Hepatocyte (in vitro differentiated cells): Measurements from ENCODE around the gene TCF7L1. TPM values are rescaled to one million over a fixed set of nuclear protein-coding genes. Genes with fewer than 3 reads are reported as not detected.

Experiments
- DNase-seq: peaks from one replicate; pipeline ENCODE4 v3.0.0-alpha.2; 2016; ENCODE audit warnings: low spot score
- H2AFZ ChIP-seq: fragments of 200-600 bp; sonication (generic); 2 replicates; pipeline ENCODE4 v1.6.0; 2016; ENCODE audit warnings: antibody characterized with exemption, mild to moderate bottlenecking
- H3K27ac ChIP-seq: fragments of 200-600 bp; sonication (generic); 2 replicates; pipeline ENCODE4 v1.5.1; 2016; ENCODE audit warnings: mild to moderate bottlenecking
- H3K27me3 ChIP-seq: fragments of 200-600 bp; sonication (generic); 2 replicates; pipeline ENCODE4 v1.6.1; 2016
- H3K36me3 ChIP-seq: fragments of 200-600 bp; sonication (generic); replicated peaks from 2 replicates; pipeline ENCODE4 v1.5.1; 2016; ENCODE audit warnings: low read depth; ENCODE audit not compliant: insufficient read depth
- H3K4me1 ChIP-seq: fragments of 200-600 bp; sonication (generic); 2 replicates; pipeline ENCODE4 v1.5.1; 2016; ENCODE audit warnings: mild to moderate bottlenecking, moderate library complexity; ENCODE audit not compliant: insufficient read depth
- H3K4me2 ChIP-seq: fragments of 200-600 bp; sonication (generic); 2 replicates; pipeline ENCODE4 v1.6.0; 2016
- H3K4me3 ChIP-seq: fragments of 200-600 bp; sonication (generic); 2 replicates; pipeline ENCODE4 v1.5.1; 2016; ENCODE audit warnings: mild to moderate bottlenecking
- H3K79me2 ChIP-seq: fragments of 200-600 bp; sonication (generic); 2 replicates; pipeline ENCODE4 v1.6.0; 2017; ENCODE audit warnings: mild to moderate bottlenecking
- H3K9me2 ChIP-seq: fragments of 200-600 bp; sonication (generic); replicated peaks from 2 replicates; pipeline ENCODE4 v1.6.0; 2017; ENCODE audit warnings: mild to moderate bottlenecking; ENCODE audit not compliant: insufficient read depth
- H3K9me3 ChIP-seq: fragments of 200-600 bp; sonication (generic); 2 replicates; pipeline ENCODE4 v1.5.1; 2016; ENCODE audit warnings: low read depth, mild to moderate bottlenecking
- H4K20me1 ChIP-seq: fragments of 200-600 bp; sonication (generic); 2 replicates; pipeline ENCODE4 v1.6.0; 2016; ENCODE audit warnings: mild to moderate bottlenecking; ENCODE audit not compliant: insufficient read depth, poor library complexity, severe bottlenecking
- EZH2 ChIP-seq: fragments of 200-600 bp; sonication (generic); IDR thresholded peaks from 2 replicates; pipeline ENCODE4 v1.6.1; 2016; ENCODE audit warnings: antibody characterized with exemption, mild to moderate bottlenecking, borderline replicate concordance
- EZH2phosphoT487 ChIP-seq: fragments of 200-600 bp; sonication (generic); IDR thresholded peaks from one replicate; pipeline ENCODE4 v1.6.1; 2018; ENCODE audit warnings: antibody characterized with exemption, mild to moderate bottlenecking, low read depth, moderate library complexity; ENCODE audit not compliant: unreplicated experiment, severe bottlenecking
- WGBS: methylation state at CpG from one replicate; pipeline ENCODE4 v1.1.6; 2016; ENCODE audit warnings: low lambda C conversion rate; ENCODE audit errors: missing lambda C conversion rate; 5-methylcytosine and 5-hydroxymethylcytosine counted together
- polyA plus RNA-seq: library from polyadenylated mRNA; unstranded; fragments of >200 nt; fragmentation: Nextera tagmentation; extraction: Ambion mirVana; gene quantifications from 2 replicates; pipeline ENCODE4 v1.2.1, GENCODE V29; 2016
- total RNA-seq: library from RNA; depleted of rRNA; stranded (reverse); fragments of >200 nt; gene quantifications from 2 replicates; pipeline ENCODE4 v1.2.3, GENCODE V29; 2014
- TF ChIP-seq, protein P1 (sequence below): fragments of 200-600 bp; sonication (generic); IDR thresholded peaks from 2 replicates; pipeline ENCODE4 v1.5.1; 2016; ENCODE audit warnings: antibody characterized with exemption, mild to moderate bottlenecking; ENCODE audit not compliant: poor library complexity

Gene TCF7L1
- total and polyA plus RNA-seq, 2 experiments from 2014 or later: 3.7 to 20.6 TPM

DNA sequence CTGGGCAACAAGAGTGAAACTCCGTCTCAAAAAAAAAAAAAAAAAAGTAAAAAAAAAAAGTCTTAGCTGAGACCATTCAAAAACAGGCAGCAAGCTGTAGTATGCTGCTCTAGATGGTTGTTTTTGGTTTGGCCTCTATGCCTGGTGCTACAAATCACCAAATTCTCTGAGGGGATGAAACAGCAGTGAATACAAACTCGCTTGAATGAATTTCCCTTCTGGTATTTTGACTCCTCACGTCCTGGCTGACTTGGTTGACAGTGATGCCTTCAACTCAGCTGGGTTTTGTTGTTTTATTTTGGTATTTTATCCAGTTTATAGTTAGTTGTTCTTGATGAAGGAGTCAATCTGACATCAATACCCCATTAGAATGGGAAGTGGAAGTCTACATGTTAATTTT is 3.3 kb upstream of the TCF7L1 start:
- 76% methylated on average over 3 of the region's 3 CpGs for WGBS
- Histone ChIP-seq H3K36me3 (no peaks in the 10 kb centered on the region), H3K4me1 (peaks cover 3% of the 10 kb centered on the region), H3K9me2 (no peaks in the 10 kb centered on the region), H3K4me2 (no peak overlapping the region), H3K27ac (no peak overlapping the region), H3K4me3 (no peak overlapping the region), H3K79me2 (peaks cover 13% of the 10 kb centered on the region), H2AFZ (no peak overlapping the region), H3K27me3 (no peaks in the 10 kb centered on the region), H4K20me1 (peaks cover under 1% of the 10 kb centered on the region), H3K9me3 (no peaks in the 10 kb centered on the region)
- no peak for DNase-seq
- TF ChIP-seq, protein P1, sequence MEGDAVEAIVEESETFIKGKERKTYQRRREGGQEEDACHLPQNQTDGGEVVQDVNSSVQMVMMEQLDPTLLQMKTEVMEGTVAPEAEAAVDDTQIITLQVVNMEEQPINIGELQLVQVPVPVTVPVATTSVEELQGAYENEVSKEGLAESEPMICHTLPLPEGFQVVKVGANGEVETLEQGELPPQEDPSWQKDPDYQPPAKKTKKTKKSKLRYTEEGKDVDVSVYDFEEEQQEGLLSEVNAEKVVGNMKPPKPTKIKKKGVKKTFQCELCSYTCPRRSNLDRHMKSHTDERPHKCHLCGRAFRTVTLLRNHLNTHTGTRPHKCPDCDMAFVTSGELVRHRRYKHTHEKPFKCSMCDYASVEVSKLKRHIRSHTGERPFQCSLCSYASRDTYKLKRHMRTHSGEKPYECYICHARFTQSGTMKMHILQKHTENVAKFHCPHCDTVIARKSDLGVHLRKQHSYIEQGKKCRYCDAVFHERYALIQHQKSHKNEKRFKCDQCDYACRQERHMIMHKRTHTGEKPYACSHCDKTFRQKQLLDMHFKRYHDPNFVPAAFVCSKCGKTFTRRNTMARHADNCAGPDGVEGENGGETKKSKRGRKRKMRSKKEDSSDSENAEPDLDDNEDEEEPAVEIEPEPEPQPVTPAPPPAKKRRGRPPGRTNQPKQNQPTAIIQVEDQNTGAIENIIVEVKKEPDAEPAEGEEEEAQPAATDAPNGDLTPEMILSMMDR: no peak
- TF ChIP-seq EZH2: no peak
- no peak for TF ChIP-seq EZH2phosphoT487

DNA sequence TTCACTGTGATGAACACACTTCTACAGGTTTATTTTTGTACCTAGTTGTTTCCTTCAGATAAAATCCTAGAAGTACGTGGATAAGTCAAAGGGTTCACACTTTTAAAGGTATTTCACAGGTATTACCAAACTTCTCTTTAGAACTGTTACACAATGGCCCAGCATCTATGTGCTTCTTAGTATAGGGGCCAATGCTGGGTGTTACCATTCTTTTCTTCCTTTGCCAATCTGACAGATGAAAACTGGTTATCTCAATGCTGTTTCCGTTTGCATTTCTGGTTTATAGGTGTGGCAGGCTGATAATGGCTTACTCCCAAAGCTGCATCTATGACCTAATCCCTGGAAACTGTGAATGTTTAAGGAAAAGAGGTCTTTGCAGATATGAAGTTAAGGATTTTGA is 2.8 kb upstream of the TCF7L1 start:
- Histone ChIP-seq H4K20me1 (peaks cover 6% of the 10 kb centered on the region), H3K79me2 (peaks cover 18% of the 10 kb centered on the region), H3K27ac (no peak overlapping the region), H3K4me3 (no peak overlapping the region), H3K27me3 (no peaks in the 10 kb centered on the region), H3K36me3 (no peaks in the 10 kb centered on the region), H3K4me2 (no peak overlapping the region), H2AFZ (no peak overlapping the region), H3K9me3 (no peaks in the 10 kb centered on the region), H3K9me2 (no peaks in the 10 kb centered on the region), H3K4me1 (peaks cover 8% of the 10 kb centered on the region)
- WGBS: 38% methylated on average over 2 of the region's 2 CpGs
- TF ChIP-seq, protein P1: no peak
- TF ChIP-seq EZH2 (no peak), EZH2phosphoT487 (no peak)
- no peak for DNase-seq

DNA sequence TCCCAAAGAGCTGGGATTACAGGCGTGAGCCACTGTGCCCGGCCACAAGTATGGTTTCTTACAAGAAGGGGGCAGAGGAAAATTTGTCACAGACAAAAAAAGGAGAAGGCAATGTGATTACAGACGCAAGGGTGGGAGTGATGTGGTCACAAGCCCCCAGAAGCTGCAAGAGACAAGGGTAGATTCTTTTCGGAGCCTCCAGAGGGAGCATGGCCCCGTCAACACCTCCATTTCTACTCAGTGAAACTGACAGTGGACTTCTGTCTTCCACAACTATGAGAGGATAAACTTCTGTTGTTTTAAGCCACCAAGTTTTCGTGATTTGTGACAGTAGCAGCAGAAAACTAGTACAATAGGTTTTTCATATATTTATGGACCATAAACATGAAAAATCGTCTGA is 2.1 kb upstream of the TCF7L1 start:
- TF ChIP-seq EZH2: no peak
- TF ChIP-seq, protein P1: peak; percentile 52
- H3K27ac ChIP-seq: no peak overlapping the region
- peaks cover 25% of the 10 kb centered on the region for H3K79me2 ChIP-seq
- H3K27me3 ChIP-seq: no peaks in the 10 kb centered on the region
- no peaks in the 10 kb centered on the region for H3K9me2 ChIP-seq
- WGBS: 46% methylated on average over 7 of the region's 7 CpGs
- H3K4me3 ChIP-seq: no peak overlapping the region
- H4K20me1 ChIP-seq: peaks cover 13% of the 10 kb centered on the region
- H3K9me3 ChIP-seq: no peaks in the 10 kb centered on the region
- DNase-seq: peak; percentile 54
- no peak overlapping the region for H2AFZ ChIP-seq
- no peak overlapping the region for H3K4me2 ChIP-seq
- peaks cover 13% of the 10 kb centered on the region for H3K4me1 ChIP-seq
- H3K36me3 ChIP-seq: no peaks in the 10 kb centered on the region

DNA sequence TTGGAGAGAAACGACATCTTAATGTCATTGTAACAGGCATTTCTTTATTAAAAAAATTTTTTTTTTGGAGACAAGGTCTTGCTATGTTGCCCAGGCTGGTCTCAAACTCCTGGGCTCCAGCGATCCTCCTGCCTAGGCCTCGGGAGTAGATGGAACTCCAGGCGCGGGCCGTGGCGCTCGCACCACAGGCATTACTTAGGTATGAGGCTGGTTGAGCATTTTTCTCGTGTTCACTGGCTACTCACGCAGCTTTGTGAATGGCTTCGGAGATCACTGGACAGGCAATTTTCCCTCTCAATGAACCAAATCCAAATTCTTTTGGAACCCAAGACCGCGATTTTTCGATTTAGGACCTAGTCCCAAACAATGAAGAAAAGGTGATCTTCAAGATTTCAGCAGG is 795 bp upstream of the TCF7L1 start:
- no peak for DNase-seq
- no peaks in the 10 kb centered on the region for H3K36me3 ChIP-seq
- peak overlapping the region; percentile 95 for H2AFZ ChIP-seq
- H3K9me3 ChIP-seq: no peaks in the 10 kb centered on the region
- H3K4me1 ChIP-seq: peaks cover 13% of the 10 kb centered on the region
- H3K4me3 ChIP-seq: peak overlapping the region; percentile 95
- H3K27me3 ChIP-seq: no peaks in the 10 kb centered on the region
- H3K79me2 ChIP-seq: peaks cover 38% of the 10 kb centered on the region
- H3K27ac ChIP-seq: peak overlapping the region; percentile 33
- peaks cover 23% of the 10 kb centered on the region for H4K20me1 ChIP-seq
- H3K9me2 ChIP-seq: no peaks in the 10 kb centered on the region
- no peak for TF ChIP-seq EZH2phosphoT487
- no peak for TF ChIP-seq EZH2
- TF ChIP-seq, protein P1: no peak
- H3K4me2 ChIP-seq: peak overlapping the region; percentile 91
- 49% methylated on average over 14 of the region's 14 CpGs for WGBS
